H54 (cell line): ENCODE results near the gene CERS6.
"Not testable (repeated sequence)": the region's sequence is repeated elsewhere in the genome, so short reads cannot be mapped to it uniquely, and the experiment has no call there.

Source experiments
- DNase-seq: peaks from one replicate; pipeline ENCODE4 v3.0.0; 2011; ENCODE audit warnings: low spot score, mixed read lengths; ENCODE audit not compliant: insufficient read length
- FAIRE-seq: peaks from 3 replicates; lab custom pipeline; 2011; peaks lifted over from hg19 to GRCh38; lab: Jason Lieb, UNC
- POLR2A ChIP-seq: IDR thresholded peaks from 2 replicates; pipeline ENCODE4 v1.6.1; 2011; ENCODE audit warnings: low read depth, mild to moderate bottlenecking, low read length

Gene CERS6

DNA sequence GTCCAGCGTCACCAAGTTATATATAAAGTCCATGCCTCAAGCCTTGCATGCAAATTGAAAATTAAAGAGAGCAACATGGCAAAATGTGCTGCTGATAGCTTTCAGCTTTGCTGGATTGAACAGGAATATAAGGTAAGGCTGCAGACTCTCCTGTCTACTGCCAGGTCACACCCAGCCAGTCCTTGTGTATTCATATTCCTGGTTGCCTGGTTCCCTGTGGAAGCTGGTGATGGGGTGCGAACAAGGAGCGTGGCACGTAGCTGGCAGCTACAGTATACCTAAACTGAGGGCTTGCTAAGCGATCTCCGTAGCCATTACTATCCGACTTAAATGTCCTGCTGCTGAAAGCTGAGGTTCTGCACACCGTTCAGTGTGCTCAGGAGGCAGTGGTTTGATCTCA lies 296.3 kb downstream of the CERS6 start:
- TF ChIP-seq POLR2A: no peak
- DNase-seq: no peak
- no peak for FAIRE-seq

DNA sequence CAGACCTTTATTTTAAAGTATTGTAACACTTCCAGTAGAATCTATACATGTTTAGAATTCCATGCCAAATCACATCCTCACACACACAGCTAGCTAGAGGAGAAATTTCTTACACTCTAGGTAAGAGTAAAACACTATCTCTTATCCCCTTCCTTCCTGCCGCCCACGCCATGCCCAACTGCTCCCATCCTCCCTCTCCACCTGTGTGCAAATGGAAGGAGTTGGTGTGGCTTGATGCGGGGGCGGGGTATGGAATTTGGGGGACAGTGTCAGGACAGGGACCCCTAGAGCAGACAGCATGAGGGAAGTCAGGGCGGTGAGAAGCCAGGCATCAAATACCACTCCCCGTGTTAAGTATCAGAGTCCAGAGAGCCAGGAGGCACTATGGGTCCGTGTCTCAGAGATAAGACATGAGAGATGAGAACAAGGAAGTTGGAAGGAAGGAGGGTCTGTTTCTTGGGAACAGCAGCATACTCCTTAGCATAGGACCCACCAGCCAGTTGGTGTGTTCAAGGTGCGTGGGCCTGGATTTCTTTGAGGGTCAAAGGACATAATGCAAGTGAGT lies 297.8 kb downstream of the CERS6 start:
- FAIRE-seq: no peak
- no peak for TF ChIP-seq POLR2A
- DNase-seq: no peak

DNA sequence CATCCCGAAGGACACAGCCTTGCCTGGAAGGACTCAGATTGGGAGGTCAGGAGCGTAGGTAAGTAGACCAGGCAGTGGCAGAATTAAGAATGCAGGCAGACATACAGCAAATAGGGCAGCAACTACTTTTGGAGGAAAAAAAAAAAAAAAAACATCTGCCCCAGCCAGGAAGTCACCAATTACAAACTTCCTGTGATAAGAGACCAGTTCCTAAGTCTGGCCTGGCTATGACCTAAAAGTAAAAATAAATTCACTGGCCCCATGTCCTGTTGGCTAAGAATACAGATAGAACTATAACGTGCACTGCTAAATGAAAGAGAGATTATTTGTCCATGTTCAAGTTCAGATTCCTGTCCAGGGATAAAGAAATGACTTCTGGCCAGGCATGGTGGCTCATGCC lies 301.2 kb downstream of the CERS6 start:
- no peak for FAIRE-seq
- no peak for TF ChIP-seq POLR2A

DNA sequence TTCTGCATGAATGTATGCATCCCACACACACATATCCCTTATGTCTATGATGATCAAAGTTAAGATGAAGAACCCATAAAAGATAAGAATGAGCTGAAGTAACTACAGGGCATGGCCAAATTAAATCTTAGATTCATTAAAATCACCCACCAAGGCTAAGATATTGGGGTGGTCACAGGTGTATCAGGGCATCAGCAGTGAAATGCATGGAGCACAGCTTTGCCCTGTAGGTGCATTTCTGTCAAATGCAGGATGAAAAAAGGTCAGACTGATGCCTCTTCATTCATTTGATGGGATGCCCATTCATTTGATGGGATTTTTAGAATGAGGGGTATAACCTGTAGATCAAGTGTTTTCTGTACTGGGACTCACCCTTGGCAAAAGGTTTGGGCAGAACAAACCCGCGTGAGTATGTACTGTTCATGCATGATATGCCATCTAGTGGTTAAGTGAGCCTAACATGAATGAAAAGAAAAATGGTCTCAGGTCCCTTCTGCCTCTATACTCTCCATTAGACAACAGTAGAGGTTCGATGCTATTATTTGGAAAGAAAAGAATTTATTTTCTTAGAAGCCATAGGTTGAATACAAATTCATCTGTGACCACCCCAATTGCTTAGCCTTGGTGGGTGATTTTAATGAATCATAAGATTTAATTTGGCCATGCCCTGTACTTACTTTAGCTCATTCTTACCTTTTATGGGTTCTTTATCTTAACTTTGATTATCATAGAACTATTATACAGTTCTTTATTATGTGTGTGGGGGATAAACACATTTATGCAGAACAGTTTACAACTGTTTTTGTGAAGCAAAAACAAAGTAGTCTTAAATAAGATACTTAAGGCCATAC lies 303.1 kb downstream of the CERS6 start:
- peak; percentile 18 for DNase-seq
- TF ChIP-seq POLR2A: no peak
- FAIRE-seq: peak; percentile 79

More for the DNA sequence above, 301.2 kb downstream of the CERS6 start:
- DNase-seq: no peak

DNA sequence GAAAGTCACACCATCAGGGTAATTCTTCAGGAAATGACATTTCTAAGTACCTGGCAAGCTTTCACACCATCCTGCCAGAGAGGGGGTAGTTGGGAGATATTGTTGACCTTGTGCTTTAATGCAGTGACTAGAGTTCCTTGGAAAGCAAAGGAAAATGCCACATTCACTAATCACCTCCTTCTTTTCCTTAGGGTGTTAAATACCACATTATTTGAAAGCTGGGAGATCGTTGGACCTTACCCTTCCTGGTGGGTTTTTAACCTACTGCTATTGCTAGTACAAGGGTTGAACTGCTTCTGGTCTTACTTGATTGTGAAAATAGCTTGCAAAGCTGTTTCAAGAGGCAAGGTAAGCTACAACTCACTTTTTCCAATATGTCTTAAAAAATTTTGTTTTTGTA lies 309.3 kb downstream of the CERS6 start:
- no peak for TF ChIP-seq POLR2A
- no peak for FAIRE-seq
- no peak for DNase-seq

DNA sequence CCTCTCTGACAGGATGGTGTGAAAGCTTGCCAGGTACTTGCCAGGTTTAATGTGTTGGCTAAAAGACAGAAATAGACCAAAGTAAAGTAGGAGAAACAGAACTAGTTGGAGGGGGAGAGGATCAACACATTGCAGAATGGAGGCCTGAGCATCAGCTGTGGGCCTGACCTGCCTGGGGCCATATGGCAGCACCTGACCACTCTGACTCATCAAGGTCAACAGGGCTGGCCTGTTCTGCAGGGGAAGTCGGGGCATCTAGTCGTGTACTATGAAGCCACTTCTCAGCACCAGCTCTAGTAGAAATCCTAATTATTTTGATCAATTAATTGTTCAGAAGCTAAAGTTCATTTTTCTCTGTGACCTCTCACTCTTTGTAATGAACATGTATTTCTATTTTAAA lies 310.5 kb downstream of the CERS6 start:
- DNase-seq (no peak), FAIRE-seq (no peak)
- no peak for TF ChIP-seq POLR2A

DNA sequence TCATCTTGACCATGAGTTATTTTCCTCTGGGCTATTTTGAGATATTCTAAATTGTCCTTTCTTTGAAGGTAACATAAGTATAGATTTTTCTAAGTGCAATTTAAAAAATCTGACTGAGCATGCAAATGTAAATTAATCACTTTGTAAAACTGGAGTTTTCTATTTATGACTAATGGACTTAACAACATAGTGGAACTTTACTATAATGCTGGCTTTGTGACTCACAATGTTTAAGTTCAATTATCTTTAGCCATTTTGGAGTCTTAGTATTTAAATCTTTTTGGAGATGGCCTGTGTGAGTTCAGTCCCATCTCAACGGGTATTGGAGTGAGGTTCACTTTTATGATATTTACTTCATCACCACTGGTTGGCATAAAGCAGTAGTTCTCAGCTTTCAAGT lies 311.2 kb downstream of the CERS6 start:
- no peak for TF ChIP-seq POLR2A
- no peak for DNase-seq
- FAIRE-seq: no peak

DNA sequence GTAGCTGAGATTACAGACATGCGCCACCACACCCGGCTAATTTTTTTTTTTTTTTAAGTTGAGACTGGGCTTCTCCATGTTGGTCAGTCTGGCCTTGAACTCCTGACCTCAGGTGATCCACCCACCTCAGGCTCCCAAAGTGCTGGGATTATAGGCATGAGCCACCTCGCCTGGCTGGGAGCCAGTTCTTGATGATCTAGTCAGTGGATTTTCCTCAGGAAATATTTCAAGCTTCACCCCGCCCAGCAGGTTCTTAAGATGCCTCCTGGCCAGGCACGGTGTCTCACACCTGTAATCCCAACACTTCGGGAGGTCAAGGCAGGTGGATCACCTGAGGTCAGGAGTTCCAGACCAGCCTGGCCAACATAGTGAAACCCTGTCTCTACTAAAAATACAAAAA lies 312.3 kb downstream of the CERS6 start:
- FAIRE-seq, DNase-seq: not testable (repeated sequence)

DNA sequence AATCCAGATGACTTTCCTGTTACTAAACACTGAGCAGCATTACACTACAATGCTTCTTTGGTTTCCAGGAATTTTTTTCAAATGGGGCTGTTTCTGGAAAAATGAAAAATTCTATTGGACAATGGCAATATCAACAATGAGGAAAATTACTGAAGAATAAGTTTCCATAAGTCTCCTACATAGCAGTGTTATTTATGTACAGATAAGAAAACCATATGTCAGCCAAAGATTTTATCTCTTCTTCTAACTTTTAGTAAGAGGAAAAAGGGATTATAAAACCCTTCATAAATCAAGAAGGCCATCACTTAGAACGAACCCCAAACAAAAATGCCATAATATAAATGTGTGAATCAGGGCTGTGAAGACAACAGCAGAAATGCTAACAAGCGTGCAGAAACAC lies 314.7 kb downstream of the CERS6 start:
- DNase-seq (no peak), FAIRE-seq (no peak)
- TF ChIP-seq POLR2A: no peak

DNA sequence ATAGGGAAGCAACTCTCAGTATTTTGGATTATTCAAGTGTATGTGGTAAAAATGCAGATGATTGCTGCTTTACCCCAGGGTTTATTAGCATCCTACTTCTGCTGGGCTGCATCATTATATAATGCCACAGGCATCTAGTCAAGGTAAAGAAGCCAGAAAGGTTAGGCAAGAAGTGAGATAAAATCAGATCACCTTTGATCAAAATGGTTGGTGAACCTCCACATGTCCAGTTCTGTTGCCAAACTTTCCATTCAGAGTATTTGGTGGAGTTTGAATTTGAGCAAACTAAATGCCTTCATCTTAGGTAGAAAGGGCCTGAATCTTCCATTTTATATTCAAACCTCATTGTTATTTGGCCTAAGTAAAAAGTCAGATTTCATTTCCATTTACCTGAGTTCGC lies 316.6 kb downstream of the CERS6 start:
- no peak for DNase-seq
- TF ChIP-seq POLR2A: no peak
- FAIRE-seq: no peak

DNA sequence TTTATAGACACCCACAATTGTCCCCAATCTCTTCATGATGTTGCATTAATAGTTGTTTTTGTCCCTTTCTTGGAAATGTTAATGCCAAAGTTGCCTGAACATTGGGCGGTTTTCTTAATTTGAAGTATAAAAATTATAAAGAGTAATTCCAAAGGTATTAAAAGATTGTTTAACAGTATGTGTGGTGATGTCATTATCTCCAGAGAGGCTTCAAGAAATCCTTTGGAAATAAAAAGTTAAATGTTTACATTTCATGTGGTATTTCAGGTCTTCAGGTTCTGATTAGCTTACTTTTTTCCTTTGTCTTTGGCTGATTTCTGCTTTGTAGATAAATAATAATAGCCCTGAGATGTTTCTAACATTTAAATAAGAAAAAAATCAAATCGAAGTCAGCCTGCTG lies 317.1 kb downstream of the CERS6 start:
- DNase-seq (no peak), FAIRE-seq (no peak)
- TF ChIP-seq POLR2A: no peak

DNA sequence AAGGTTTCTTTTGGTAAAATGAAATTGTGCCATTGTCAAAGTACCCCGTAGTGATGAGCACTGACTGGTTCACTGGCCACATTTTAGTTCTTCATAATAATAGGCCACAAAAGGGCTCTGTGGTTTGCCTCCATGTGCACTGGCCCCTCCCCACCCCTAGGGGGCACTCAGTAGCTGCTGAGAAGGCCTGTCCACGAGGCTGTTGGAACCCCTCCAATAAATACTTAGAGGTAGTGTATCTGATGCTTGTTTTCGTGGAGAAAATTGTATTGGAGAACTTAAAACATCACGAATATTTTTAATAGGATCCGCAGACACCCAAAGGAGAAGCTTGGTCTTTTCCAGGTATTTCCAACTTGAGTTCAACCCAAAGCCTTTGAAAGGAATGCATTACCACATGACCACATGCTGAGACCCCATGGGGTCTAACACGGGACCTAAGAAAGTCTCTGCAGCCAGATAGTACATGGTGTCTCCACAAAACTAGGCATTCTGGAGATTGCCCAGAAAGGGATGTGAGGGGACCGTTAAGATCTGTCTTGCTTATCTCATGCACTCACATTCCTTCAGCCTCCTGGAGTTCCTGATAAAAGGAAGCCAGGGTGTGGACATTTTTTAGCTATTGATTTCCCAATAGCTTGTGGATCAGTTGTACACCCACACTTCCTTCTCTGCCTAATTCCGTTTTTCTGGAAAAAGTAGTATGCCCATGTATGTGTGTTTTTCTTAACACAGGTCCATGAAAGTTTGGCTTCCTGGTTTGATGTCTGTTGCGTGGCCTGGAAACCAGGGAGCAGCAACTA lies 317.8 kb downstream of the CERS6 start:
- FAIRE-seq (peak; percentile 82), DNase-seq (no peak)
- TF ChIP-seq POLR2A: no peak

DNA sequence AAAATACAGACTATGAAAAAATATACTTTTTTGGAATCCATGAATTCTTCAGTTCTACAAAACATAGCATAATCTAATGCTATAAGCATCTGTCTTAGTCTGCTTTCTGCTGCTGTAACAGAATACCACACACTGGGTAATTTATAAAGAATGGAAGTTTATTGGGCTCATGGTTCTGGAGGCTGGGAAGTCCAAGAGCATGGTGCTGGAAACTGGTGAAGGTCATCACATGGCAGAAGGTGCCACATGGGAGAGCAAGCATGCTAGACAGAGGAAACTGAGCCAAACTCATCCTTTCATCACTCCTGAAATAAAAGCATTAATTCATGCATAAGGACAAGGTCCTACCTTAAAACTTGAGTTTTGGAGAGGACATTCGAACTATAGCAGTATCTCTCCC lies 319.8 kb downstream of the CERS6 start:
- DNase-seq (no peak), FAIRE-seq (no peak)
- no peak for TF ChIP-seq POLR2A

DNA sequence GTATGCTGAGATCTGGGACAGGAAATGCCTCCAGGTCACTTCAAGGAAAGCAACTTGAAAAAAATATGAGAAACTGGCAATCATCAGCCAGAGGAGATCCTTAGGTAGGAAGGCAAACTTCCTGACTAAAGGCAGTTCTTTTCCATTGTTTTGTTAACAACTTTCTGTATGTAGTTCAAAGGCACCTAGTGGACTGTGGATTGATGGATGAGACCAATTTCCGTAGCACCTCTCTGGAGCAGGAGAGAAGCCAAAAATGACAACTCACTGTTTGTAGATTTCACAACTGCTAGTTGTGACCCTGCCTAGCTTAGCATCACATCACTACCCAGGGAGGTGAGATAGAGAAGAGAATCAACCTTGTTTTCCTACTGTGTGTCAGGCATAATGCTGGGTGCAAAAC lies 324.6 kb downstream of the CERS6 start:
- DNase-seq (no peak), FAIRE-seq (no peak)
- TF ChIP-seq POLR2A: no peak
